ENCODE results near the gene LAS1L.
"Not testable (repeated sequence)": the region's sequence is repeated elsewhere in the genome, so short reads cannot be mapped to it uniquely, and the experiment has no call there.

LAS1L gene

GRCh38 chrX:65516756-65517155, 17.8 kb downstream of the LAS1L start:
- DNase-seq, result no peak

- DNase-seq, result no peak
Observed at GRCh38 chrX:65513610-65514009, 21.0 kb downstream of the LAS1L start.

GRCh38 chrX:65509400-65509799, 25.2 kb downstream of the LAS1L start:
- DNase-seq, result no peak

GRCh38 chrX:65508851-65509250, 25.7 kb downstream of the LAS1L start:
- no peak for DNase-seq

- DNase-seq, result no peak
Observed at GRCh38 chrX:65502618-65503017, 32.0 kb downstream of the LAS1L start.

- no peak for DNase-seq
Observed at GRCh38 chrX:65493431-65493830, 41.2 kb downstream of the LAS1L start.

GRCh38 chrX:65491620-65492019, 43.0 kb downstream of the LAS1L start:
- DNase-seq, result no peak

GRCh38 chrX:65488495-65488894, 46.1 kb downstream of the LAS1L start:
- DNase-seq, result no peak

GRCh38 chrX:65480960-65481359, 53.6 kb downstream of the LAS1L start:
- no peak for DNase-seq

GRCh38 chrX:65479102-65479501, 55.5 kb downstream of the LAS1L start:
- DNase-seq, result not testable (repeated sequence)

GRCh38 chrX:65476564-65476963, 58.0 kb downstream of the LAS1L start:
- DNase-seq, result no peak

GRCh38 chrX:65463550-65463949, 71.0 kb downstream of the LAS1L start:
- DNase-seq, result no peak
